NT2/D1 (cell line): Measurements from ENCODE around the gene GSTM3.

Experiments used
- YY1 ChIP-seq: IDR thresholded peaks from 2 replicates; pipeline ENCODE4 v1.6.1; 2011; ENCODE audit not compliant: insufficient read length, insufficient read depth
- ZNF274 ChIP-seq: IDR thresholded peaks from 2 replicates; pipeline ENCODE4 v1.6.1; 2011; ENCODE audit warnings: mild to moderate bottlenecking, low read depth, low read length

GRCh38 chr1:109733236-109733870 lies 7.5 kb downstream of the GSTM3 start:
- TF ChIP-seq ZNF274 (no peak), YY1 (no peak)
